ENCODE results near the gene KRT3. TPM values are rescaled to one million over a fixed set of nuclear protein-coding genes. Genes with fewer than 3 reads are reported as not detected.

KRT3 gene
- total RNA-seq, 1 donor from 2014 or later = not detected

GRCh38 chr12:52759218-52759617, 36.7 kb downstream of the KRT3 start:
- Mint-ChIP-seq H3K27ac (ENCODE audit: unreplicated experiment) (no peak overlapping the region), H3K4me3 (ENCODE audit: unreplicated experiment) (no peak overlapping the region), H3K4me1 (ENCODE audit: unreplicated experiment) (peaks cover 2% of the 10 kb centered on the region), H3K27me3 (ENCODE audit: unreplicated experiment) (peaks cover 7% of the 10 kb centered on the region), H3K9me3 (ENCODE audit: unreplicated experiment) (no peaks in the 10 kb centered on the region), H3K36me3 (ENCODE audit: low read depth, unreplicated experiment) (no peaks in the 10 kb centered on the region)
- TF ChIP-seq CTCF (IDR thresholded peaks at IDR 0.05; ENCODE audit: unreplicated experiment) = no peak
- no peak for DNase-seq (ENCODE audit: low spot score)

GRCh38 chr12:52757449-52758176, 38.3 kb downstream of the KRT3 start:
- Mint-ChIP-seq H3K27me3 (ENCODE audit: unreplicated experiment) (peaks cover 7% of the 10 kb centered on the region), H3K4me1 (ENCODE audit: unreplicated experiment) (peaks cover 4% of the 10 kb centered on the region), H3K27ac (ENCODE audit: unreplicated experiment) (no peak overlapping the region), H3K36me3 (ENCODE audit: low read depth, unreplicated experiment) (no peaks in the 10 kb centered on the region), H3K9me3 (ENCODE audit: unreplicated experiment) (no peaks in the 10 kb centered on the region), H3K4me3 (ENCODE audit: unreplicated experiment) (no peak overlapping the region)
- no peak for DNase-seq (ENCODE audit: low spot score)
- TF ChIP-seq CTCF (IDR thresholded peaks at IDR 0.05; ENCODE audit: unreplicated experiment) = no peak

- Mint-ChIP-seq H3K27ac (ENCODE audit: unreplicated experiment) (no peak overlapping the region), H3K27me3 (ENCODE audit: unreplicated experiment) (peaks cover 10% of the 10 kb centered on the region), H3K9me3 (ENCODE audit: unreplicated experiment) (no peaks in the 10 kb centered on the region), H3K36me3 (ENCODE audit: low read depth, unreplicated experiment) (no peaks in the 10 kb centered on the region), H3K4me3 (ENCODE audit: unreplicated experiment) (no peak overlapping the region), H3K4me1 (ENCODE audit: unreplicated experiment) (peaks cover 5% of the 10 kb centered on the region)
- no peak for TF ChIP-seq CTCF (IDR thresholded peaks at IDR 0.05; ENCODE audit: unreplicated experiment)
- DNase-seq (ENCODE audit: low spot score) = no peak
Measured at GRCh38 chr12:52756281-52756960, 39.5 kb downstream of the KRT3 start.

- H3K9me3 Mint-ChIP-seq (ENCODE audit: unreplicated experiment) = no peaks in the 10 kb centered on the region
- no peak overlapping the region for H3K27ac Mint-ChIP-seq (ENCODE audit: unreplicated experiment)
- no peak overlapping the region for H3K4me3 Mint-ChIP-seq (ENCODE audit: unreplicated experiment)
- TF ChIP-seq CTCF (IDR thresholded peaks at IDR 0.05; ENCODE audit: unreplicated experiment) = no peak
- peaks cover 10% of the 10 kb centered on the region for H3K27me3 Mint-ChIP-seq (ENCODE audit: unreplicated experiment)
- DNase-seq (ENCODE audit: low spot score) = no peak
- peaks cover 5% of the 10 kb centered on the region for H3K4me1 Mint-ChIP-seq (ENCODE audit: unreplicated experiment)
- H3K36me3 Mint-ChIP-seq (ENCODE audit: low read depth, unreplicated experiment) = no peaks in the 10 kb centered on the region
Measured at GRCh38 chr12:52755533-52755932, 40.4 kb downstream of the KRT3 start.

- Mint-ChIP-seq H3K27ac (ENCODE audit: unreplicated experiment) (no peak overlapping the region), H3K4me1 (ENCODE audit: unreplicated experiment) (peaks cover 5% of the 10 kb centered on the region), H3K36me3 (ENCODE audit: low read depth, unreplicated experiment) (no peaks in the 10 kb centered on the region), H3K9me3 (ENCODE audit: unreplicated experiment) (no peaks in the 10 kb centered on the region), H3K4me3 (ENCODE audit: unreplicated experiment) (no peak overlapping the region), H3K27me3 (ENCODE audit: unreplicated experiment) (peaks cover 10% of the 10 kb centered on the region)
- no peak for TF ChIP-seq CTCF (IDR thresholded peaks at IDR 0.05; ENCODE audit: unreplicated experiment)
- DNase-seq (ENCODE audit: low spot score) = no peak
Measured at GRCh38 chr12:52754135-52754534, 41.8 kb downstream of the KRT3 start.
